ENCODE data around the gene ARPC4.

GRCh38 chr3:9846931-9847488 is 54.1 kb downstream of the ARPC4 start:
- TF ChIP-seq CTCF (IDR thresholded peaks at IDR 0.05; ENCODE audit: low read depth, low read length) (no peak), MAX (IDR thresholded peaks at IDR 0.05; ENCODE audit: low read depth, low read length) (no peak), POLR2A (IDR thresholded peaks at IDR 0.05; ENCODE audit: extremely low read depth, insufficient read length) (no peak), MYC (IDR thresholded peaks at IDR 0.05; ENCODE audit: low read depth, low read length) (no peak)
